ENCODE measurements around the gene ACOXL. TPM values are rescaled to one million over a fixed set of nuclear protein-coding genes. Genes with fewer than 3 reads are reported as not detected.

Gene ACOXL
- total RNA-seq, 1 donor from 2014 or later: 0.23 TPM

GRCh38 chr2:110813896-110814295 is 81.5 kb downstream of the ACOXL start:
- Histone ChIP-seq H3K9ac (ENCODE audit: low read length) (no peak overlapping the region), H2AFZ (ENCODE audit: low read depth, low read length) (no peak overlapping the region), H3K4me1 (ENCODE audit: insufficient read depth, low read length) (no peaks in the 10 kb centered on the region), H3K4me2 (ENCODE audit: low read length) (no peak overlapping the region), H3K27me3 (ENCODE audit: insufficient read depth, low read length) (peaks cover 10% of the 10 kb centered on the region), H3K9me3 (ENCODE audit: insufficient read depth, low read depth, low read length) (no peaks in the 10 kb centered on the region), H3K36me3 (ENCODE audit: insufficient read depth, low read length) (no peaks in the 10 kb centered on the region), H3K27ac (ENCODE audit: low read depth, low read length) (no peak overlapping the region), H3K79me2 (ENCODE audit: insufficient read depth, low read length) (no peaks in the 10 kb centered on the region), H3K4me3 (ENCODE audit: insufficient read depth, low read depth, low read length) (no peak overlapping the region), H4K20me1 (ENCODE audit: insufficient read depth, low read length) (no peaks in the 10 kb centered on the region)
- no peak for FAIRE-seq
- DNase-seq (ENCODE audit: low read depth): peak; percentile 39
- H3K27me3 Mint-ChIP-seq (ENCODE audit: low read depth, unreplicated experiment): peaks cover 21% of the 10 kb centered on the region
- H3K27ac Mint-ChIP-seq (ENCODE audit: unreplicated experiment): no peak overlapping the region
- peaks cover 1% of the 10 kb centered on the region for H3K36me3 Mint-ChIP-seq (ENCODE audit: low read depth, unreplicated experiment)
- no peaks in the 10 kb centered on the region for H3K4me1 Mint-ChIP-seq (ENCODE audit: low read depth, unreplicated experiment)
- no peaks in the 10 kb centered on the region for H3K9me3 Mint-ChIP-seq (ENCODE audit: unreplicated experiment)
- no peak overlapping the region for H3K4me3 Mint-ChIP-seq (ENCODE audit: unreplicated experiment)
- no peak for TF ChIP-seq EZH2 (IDR thresholded peaks at IDR 0.05; ENCODE audit: insufficient read depth, low read length)
- TF ChIP-seq CTCF (IDR thresholded peaks at IDR 0.05; ENCODE audit: insufficient read depth, low read depth, low read length): no peak

- Histone ChIP-seq H4K20me1 (ENCODE audit: insufficient read depth, low read length) (no peaks in the 10 kb centered on the region), H3K4me1 (ENCODE audit: insufficient read depth, low read length) (no peaks in the 10 kb centered on the region), H3K27me3 (ENCODE audit: insufficient read depth, low read length) (peaks cover 19% of the 10 kb centered on the region), H3K4me2 (ENCODE audit: low read length) (no peak overlapping the region), H3K79me2 (ENCODE audit: insufficient read depth, low read length) (no peaks in the 10 kb centered on the region), H2AFZ (ENCODE audit: low read depth, low read length) (no peak overlapping the region), H3K36me3 (ENCODE audit: insufficient read depth, low read length) (no peaks in the 10 kb centered on the region), H3K9ac (ENCODE audit: low read length) (no peak overlapping the region), H3K9me3 (ENCODE audit: insufficient read depth, low read depth, low read length) (no peaks in the 10 kb centered on the region), H3K27ac (ENCODE audit: low read depth, low read length) (no peak overlapping the region), H3K4me3 (ENCODE audit: insufficient read depth, low read depth, low read length) (no peak overlapping the region)
- Mint-ChIP-seq H3K27me3 (ENCODE audit: low read depth, unreplicated experiment) (peaks cover 24% of the 10 kb centered on the region), H3K27ac (ENCODE audit: unreplicated experiment) (no peak overlapping the region), H3K4me3 (ENCODE audit: unreplicated experiment) (no peak overlapping the region), H3K4me1 (ENCODE audit: low read depth, unreplicated experiment) (no peaks in the 10 kb centered on the region), H3K36me3 (ENCODE audit: low read depth, unreplicated experiment) (peaks cover 1% of the 10 kb centered on the region), H3K9me3 (ENCODE audit: unreplicated experiment) (peaks cover 4% of the 10 kb centered on the region)
- FAIRE-seq (no peak), DNase-seq (ENCODE audit: low read depth) (no peak)
- TF ChIP-seq CTCF (IDR thresholded peaks at IDR 0.05; ENCODE audit: insufficient read depth, low read depth, low read length) (no peak), EZH2 (IDR thresholded peaks at IDR 0.05; ENCODE audit: insufficient read depth, low read length) (no peak)
Measured at GRCh38 chr2:110815938-110816337, 83.6 kb downstream of the ACOXL start.

GRCh38 chr2:110816404-110817365 is 84.3 kb downstream of the ACOXL start:
- FAIRE-seq (no peak), DNase-seq (ENCODE audit: low read depth) (peak; percentile 6)
- H3K4me3 Mint-ChIP-seq (ENCODE audit: unreplicated experiment): no peak overlapping the region
- peaks cover 24% of the 10 kb centered on the region for H3K27me3 Mint-ChIP-seq (ENCODE audit: low read depth, unreplicated experiment)
- no peaks in the 10 kb centered on the region for H3K9me3 ChIP-seq (ENCODE audit: insufficient read depth, low read depth, low read length)
- H3K4me3 ChIP-seq (ENCODE audit: insufficient read depth, low read depth, low read length): no peak overlapping the region
- H3K27ac ChIP-seq (ENCODE audit: low read depth, low read length): no peak overlapping the region
- H3K36me3 ChIP-seq (ENCODE audit: insufficient read depth, low read length): no peaks in the 10 kb centered on the region
- no peak overlapping the region for H3K9ac ChIP-seq (ENCODE audit: low read length)
- H3K4me1 ChIP-seq (ENCODE audit: insufficient read depth, low read length): no peaks in the 10 kb centered on the region
- peaks cover 1% of the 10 kb centered on the region for H3K36me3 Mint-ChIP-seq (ENCODE audit: low read depth, unreplicated experiment)
- no peak for TF ChIP-seq CTCF (IDR thresholded peaks at IDR 0.05; ENCODE audit: insufficient read depth, low read depth, low read length)
- no peak for TF ChIP-seq EZH2 (IDR thresholded peaks at IDR 0.05; ENCODE audit: insufficient read depth, low read length)
- H3K79me2 ChIP-seq (ENCODE audit: insufficient read depth, low read length): no peaks in the 10 kb centered on the region
- H2AFZ ChIP-seq (ENCODE audit: low read depth, low read length): no peak overlapping the region
- peaks cover 20% of the 10 kb centered on the region for H3K27me3 ChIP-seq (ENCODE audit: insufficient read depth, low read length)
- no peak overlapping the region for H3K27ac Mint-ChIP-seq (ENCODE audit: unreplicated experiment)
- H3K4me2 ChIP-seq (ENCODE audit: low read length): no peak overlapping the region
- H3K9me3 Mint-ChIP-seq (ENCODE audit: unreplicated experiment): peaks cover 4% of the 10 kb centered on the region
- H4K20me1 ChIP-seq (ENCODE audit: insufficient read depth, low read length): no peaks in the 10 kb centered on the region
- H3K4me1 Mint-ChIP-seq (ENCODE audit: low read depth, unreplicated experiment): no peaks in the 10 kb centered on the region

Measured in astrocyte (in vitro differentiated cells and primary cell).